Vagina (tissue), 2 donors: ENCODE results near the gene EXTL2.

Experiments
- POLR2A ChIP-seq, 2 donors: fragments of 450-650 bp; IDR thresholded peaks; one replicate each; pipeline ENCODE4 v1.6.1; 2017; ENCODE audit warnings: antibody characterized with exemption in 2 of 2, mild to moderate bottlenecking in 2 of 2, moderate library complexity in 2 of 2
- POLR2AphosphoS5 ChIP-seq, 2 donors: sonication (generic); formaldehyde crosslinking; IDR thresholded peaks; one replicate each; pipeline ENCODE4 v1.9.0; 2017; ENCODE audit warnings: antibody characterized with exemption in 2 of 2, mild to moderate bottlenecking in 2 of 2, low read depth in 1 of 2; ENCODE audit not compliant: insufficient read depth in 1 of 2
- TF ChIP-seq, protein P1 (sequence below), 3 experiments: fragments of 450-650 bp in 2 of 3; fragments of 200-600 bp in 1 of 3; sonication (generic) in 1 of 3; IDR thresholded peaks; one replicate each; pipeline ENCODE4 v1.5.1; 2017 to 2019; ENCODE audit warnings: antibody characterized with exemption in 3 of 3, mild to moderate bottlenecking in 2 of 3, moderate library complexity in 2 of 3

DNA sequence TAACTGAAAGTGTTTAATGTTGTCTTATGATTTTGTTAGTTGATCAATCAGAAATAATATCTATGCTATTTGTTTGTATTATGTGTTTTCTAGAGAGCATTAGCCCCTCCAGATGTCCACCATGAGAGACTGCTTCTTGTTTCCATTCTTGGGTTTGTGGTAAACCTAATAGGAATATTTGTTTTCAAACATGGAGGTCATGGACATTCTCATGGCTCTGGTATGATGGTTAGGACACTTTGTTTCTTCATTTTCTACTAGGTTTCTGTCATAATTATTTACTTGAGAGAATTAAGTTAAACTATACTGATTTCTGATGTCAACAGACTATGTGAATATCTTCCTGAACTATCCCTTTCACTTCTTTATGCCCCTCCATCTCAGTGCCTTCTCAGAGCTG, 17.4 kb upstream of the EXTL2 start:
- TF ChIP-seq, protein P1, sequence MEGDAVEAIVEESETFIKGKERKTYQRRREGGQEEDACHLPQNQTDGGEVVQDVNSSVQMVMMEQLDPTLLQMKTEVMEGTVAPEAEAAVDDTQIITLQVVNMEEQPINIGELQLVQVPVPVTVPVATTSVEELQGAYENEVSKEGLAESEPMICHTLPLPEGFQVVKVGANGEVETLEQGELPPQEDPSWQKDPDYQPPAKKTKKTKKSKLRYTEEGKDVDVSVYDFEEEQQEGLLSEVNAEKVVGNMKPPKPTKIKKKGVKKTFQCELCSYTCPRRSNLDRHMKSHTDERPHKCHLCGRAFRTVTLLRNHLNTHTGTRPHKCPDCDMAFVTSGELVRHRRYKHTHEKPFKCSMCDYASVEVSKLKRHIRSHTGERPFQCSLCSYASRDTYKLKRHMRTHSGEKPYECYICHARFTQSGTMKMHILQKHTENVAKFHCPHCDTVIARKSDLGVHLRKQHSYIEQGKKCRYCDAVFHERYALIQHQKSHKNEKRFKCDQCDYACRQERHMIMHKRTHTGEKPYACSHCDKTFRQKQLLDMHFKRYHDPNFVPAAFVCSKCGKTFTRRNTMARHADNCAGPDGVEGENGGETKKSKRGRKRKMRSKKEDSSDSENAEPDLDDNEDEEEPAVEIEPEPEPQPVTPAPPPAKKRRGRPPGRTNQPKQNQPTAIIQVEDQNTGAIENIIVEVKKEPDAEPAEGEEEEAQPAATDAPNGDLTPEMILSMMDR (IDR thresholded peaks at IDR 0.05) = no peak
- TF ChIP-seq POLR2A (IDR thresholded peaks at IDR 0.05) (no peak), POLR2AphosphoS5 (IDR thresholded peaks at IDR 0.05; ENCODE audit: insufficient read depth in 1 of 2, low read depth in 1 of 2) (no peak)
